K562 (cell line): Measurements from ENCODE around the gene PHTF1. TPM values are rescaled to one million over a fixed set of nuclear protein-coding genes. Genes with fewer than 3 reads are reported as not detected.

Experiments
- KDM1A ChIP-seq, 2 experiments: fragments of 450-650 bp; IDR thresholded peaks; 2 replicates each; pipeline ENCODE4 v1.6.1; 2016; ENCODE audit warnings: mild to moderate bottlenecking in 2 of 2
- polyA plus RNA-seq, 8 experiments: library from polyadenylated mRNA; depleted of rRNA in 4 of 8; stranded (reverse) in 5 of 8; unstranded in 3 of 8; fragments of >200 nt; fragmentation: Nextera tagmentation in 2 of 8; fragmentation: Illumina TruSeq in 1 of 8; extraction: Ambion mirVana in 2 of 8; extraction: Trizol in 1 of 8; gene quantifications; 2 replicates each; pipeline versions ENCODE4 v1.2.1 to v1.2.3, GENCODE V29; 2011 to 2014; ENCODE audit warnings: inconsistent platforms in 1 of 8, missing spikeins in 1 of 8
- total RNA-seq, 7 experiments: library from RNA; depleted of rRNA in 6 of 7; stranded (reverse); fragments of >200 nt in 6 of 7; fragmentation: Illumina TruSeq in 2 of 7; extraction: Trizol in 2 of 7; gene quantifications; 2 replicates each; pipeline versions ENCODE4 v1.2.1 to v1.2.3, GENCODE V29; 2011 to 2021; ENCODE audit warnings: low replicate concordance in 1 of 7
- TF ChIP-seq, protein P1 (sequence below): fragments of 200-600 bp; sonication (generic); IDR thresholded peaks from one replicate; pipeline ENCODE4 v1.6.1; 2012; ENCODE audit warnings: mild to moderate bottlenecking, low read depth, low read length, inconsistent platforms
- TF ChIP-seq, protein P2 (sequence below): fragments of 450-650 bp; IDR thresholded peaks from 2 replicates; pipeline ENCODE4 v1.6.1; 2016; ENCODE audit warnings: missing biosample characterization, missing genetic modification characterization

Gene PHTF1
- total and polyA plus RNA-seq, 9 of the 15 experiments (the other 6 are each of a cell fraction or from before 2014, with no cell fraction given): 8.4 to 36.2 (median 23.0) TPM

DNA sequence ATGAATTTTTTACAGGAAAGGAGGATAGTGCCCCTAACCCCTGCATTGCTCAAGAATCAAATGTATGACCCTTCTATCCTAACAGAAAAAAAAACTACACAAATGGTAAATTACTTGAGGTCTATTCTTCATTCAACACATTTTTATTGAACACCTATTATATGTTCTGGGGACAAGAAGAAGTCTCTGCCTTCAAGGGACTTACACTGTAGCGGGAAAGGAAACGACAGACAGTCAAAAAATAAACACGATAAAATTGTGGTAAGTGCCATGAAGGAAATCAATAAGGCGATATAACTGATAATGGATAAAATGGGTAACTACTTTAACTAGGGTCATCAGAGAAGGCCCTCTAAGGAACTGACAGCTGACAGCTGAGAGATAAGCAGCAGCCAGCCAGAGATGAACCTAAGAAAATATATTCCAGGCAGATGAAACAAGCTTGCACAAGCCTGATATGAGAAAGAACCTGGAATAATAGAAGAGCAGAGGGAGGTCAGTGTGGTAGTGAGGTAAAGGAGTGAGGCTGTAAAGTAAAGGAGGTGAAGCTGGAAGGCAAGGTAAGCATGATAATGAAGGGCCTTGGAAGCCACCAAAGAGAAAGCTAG lies 66.4 kb downstream of the PHTF1 start (continued):
- TF ChIP-seq, protein P1, sequence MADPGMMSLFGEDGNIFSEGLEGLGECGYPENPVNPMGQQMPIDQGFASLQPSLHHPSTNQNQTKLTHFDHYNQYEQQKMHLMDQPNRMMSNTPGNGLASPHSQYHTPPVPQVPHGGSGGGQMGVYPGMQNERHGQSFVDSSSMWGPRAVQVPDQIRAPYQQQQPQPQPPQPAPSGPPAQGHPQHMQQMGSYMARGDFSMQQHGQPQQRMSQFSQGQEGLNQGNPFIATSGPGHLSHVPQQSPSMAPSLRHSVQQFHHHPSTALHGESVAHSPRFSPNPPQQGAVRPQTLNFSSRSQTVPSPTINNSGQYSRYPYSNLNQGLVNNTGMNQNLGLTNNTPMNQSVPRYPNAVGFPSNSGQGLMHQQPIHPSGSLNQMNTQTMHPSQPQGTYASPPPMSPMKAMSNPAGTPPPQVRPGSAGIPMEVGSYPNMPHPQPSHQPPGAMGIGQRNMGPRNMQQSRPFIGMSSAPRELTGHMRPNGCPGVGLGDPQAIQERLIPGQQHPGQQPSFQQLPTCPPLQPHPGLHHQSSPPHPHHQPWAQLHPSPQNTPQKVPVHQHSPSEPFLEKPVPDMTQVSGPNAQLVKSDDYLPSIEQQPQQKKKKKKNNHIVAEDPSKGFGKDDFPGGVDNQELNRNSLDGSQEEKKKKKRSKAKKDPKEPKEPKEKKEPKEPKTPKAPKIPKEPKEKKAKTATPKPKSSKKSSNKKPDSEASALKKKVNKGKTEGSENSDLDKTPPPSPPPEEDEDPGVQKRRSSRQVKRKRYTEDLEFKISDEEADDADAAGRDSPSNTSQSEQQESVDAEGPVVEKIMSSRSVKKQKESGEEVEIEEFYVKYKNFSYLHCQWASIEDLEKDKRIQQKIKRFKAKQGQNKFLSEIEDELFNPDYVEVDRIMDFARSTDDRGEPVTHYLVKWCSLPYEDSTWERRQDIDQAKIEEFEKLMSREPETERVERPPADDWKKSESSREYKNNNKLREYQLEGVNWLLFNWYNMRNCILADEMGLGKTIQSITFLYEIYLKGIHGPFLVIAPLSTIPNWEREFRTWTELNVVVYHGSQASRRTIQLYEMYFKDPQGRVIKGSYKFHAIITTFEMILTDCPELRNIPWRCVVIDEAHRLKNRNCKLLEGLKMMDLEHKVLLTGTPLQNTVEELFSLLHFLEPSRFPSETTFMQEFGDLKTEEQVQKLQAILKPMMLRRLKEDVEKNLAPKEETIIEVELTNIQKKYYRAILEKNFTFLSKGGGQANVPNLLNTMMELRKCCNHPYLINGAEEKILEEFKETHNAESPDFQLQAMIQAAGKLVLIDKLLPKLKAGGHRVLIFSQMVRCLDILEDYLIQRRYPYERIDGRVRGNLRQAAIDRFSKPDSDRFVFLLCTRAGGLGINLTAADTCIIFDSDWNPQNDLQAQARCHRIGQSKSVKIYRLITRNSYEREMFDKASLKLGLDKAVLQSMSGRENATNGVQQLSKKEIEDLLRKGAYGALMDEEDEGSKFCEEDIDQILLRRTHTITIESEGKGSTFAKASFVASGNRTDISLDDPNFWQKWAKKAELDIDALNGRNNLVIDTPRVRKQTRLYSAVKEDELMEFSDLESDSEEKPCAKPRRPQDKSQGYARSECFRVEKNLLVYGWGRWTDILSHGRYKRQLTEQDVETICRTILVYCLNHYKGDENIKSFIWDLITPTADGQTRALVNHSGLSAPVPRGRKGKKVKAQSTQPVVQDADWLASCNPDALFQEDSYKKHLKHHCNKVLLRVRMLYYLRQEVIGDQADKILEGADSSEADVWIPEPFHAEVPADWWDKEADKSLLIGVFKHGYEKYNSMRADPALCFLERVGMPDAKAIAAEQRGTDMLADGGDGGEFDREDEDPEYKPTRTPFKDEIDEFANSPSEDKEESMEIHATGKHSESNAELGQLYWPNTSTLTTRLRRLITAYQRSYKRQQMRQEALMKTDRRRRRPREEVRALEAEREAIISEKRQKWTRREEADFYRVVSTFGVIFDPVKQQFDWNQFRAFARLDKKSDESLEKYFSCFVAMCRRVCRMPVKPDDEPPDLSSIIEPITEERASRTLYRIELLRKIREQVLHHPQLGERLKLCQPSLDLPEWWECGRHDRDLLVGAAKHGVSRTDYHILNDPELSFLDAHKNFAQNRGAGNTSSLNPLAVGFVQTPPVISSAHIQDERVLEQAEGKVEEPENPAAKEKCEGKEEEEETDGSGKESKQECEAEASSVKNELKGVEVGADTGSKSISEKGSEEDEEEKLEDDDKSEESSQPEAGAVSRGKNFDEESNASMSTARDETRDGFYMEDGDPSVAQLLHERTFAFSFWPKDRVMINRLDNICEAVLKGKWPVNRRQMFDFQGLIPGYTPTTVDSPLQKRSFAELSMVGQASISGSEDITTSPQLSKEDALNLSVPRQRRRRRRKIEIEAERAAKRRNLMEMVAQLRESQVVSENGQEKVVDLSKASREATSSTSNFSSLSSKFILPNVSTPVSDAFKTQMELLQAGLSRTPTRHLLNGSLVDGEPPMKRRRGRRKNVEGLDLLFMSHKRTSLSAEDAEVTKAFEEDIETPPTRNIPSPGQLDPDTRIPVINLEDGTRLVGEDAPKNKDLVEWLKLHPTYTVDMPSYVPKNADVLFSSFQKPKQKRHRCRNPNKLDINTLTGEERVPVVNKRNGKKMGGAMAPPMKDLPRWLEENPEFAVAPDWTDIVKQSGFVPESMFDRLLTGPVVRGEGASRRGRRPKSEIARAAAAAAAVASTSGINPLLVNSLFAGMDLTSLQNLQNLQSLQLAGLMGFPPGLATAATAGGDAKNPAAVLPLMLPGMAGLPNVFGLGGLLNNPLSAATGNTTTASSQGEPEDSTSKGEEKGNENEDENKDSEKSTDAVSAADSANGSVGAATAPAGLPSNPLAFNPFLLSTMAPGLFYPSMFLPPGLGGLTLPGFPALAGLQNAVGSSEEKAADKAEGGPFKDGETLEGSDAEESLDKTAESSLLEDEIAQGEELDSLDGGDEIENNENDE: no peak
- no peak for TF ChIP-seq KDM1A (IDR thresholded peaks at IDR 0.05)
- TF ChIP-seq, protein P2, sequence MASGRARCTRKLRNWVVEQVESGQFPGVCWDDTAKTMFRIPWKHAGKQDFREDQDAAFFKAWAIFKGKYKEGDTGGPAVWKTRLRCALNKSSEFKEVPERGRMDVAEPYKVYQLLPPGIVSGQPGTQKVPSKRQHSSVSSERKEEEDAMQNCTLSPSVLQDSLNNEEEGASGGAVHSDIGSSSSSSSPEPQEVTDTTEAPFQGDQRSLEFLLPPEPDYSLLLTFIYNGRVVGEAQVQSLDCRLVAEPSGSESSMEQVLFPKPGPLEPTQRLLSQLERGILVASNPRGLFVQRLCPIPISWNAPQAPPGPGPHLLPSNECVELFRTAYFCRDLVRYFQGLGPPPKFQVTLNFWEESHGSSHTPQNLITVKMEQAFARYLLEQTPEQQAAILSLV (tag): no peak
- TF ChIP-seq, all 486 proteins: peak for 30
